A549 (cell line): Measurements from ENCODE around the gene RAB18. TPM values are rescaled to one million over a fixed set of nuclear protein-coding genes. Genes with fewer than 3 reads are reported as not detected.

Experiments
- ATAC-seq, 2 experiments: fragments of 200-7000 bp in 1 of 2; fragments of >200 bp in 1 of 2; cut with Nextera tagmentation in 1 of 2; cut with Tn5 transposase in 1 of 2; 3 replicates each; pipeline versions ENCODE4 v1.8.0 to v1.9.1; 2018 to 2020; ENCODE audit warnings: mild to moderate bottlenecking in 1 of 2, moderate library complexity in 1 of 2
- CTCF ChIA-PET: fragments of 300-600 bp; sonication (Branson Sonifier 250); formaldehyde crosslinking; extraction: SDS; loops from one replicate; lab custom pipeline; 2021; ENCODE audit warnings: antibody characterized with exemption, inconsistent platforms; lab: Yijun Ruan, JAX
- POLR2A ChIA-PET: fragments of 350-600 bp; formaldehyde crosslinking; extraction: SDS; loops from one replicate; lab custom pipeline; 2021; ENCODE audit warnings: antibody characterized with exemption, inconsistent platforms; lab: Yijun Ruan, JAX
- DNase-seq, 2 experiments: peaks; one replicate each; pipeline versions ENCODE4 v3.0.0 to v3.0.0-alpha.2; 2011 to 2016; ENCODE audit warnings: low read depth in 1 of 2, low spot score in 1 of 2
- FAIRE-seq: peaks from 2 replicates; lab custom pipeline; 2011; peaks lifted over from hg19 to GRCh38; lab: Jason Lieb, UNC
- H3K27ac ChIP-seq, 2 experiments: fragments of >200 bp; sonication (Bioruptor Twin); formaldehyde crosslinking; 3 replicates each; pipeline ENCODE4 v1.5.1; 2016 to 2017
- H3K4me1 ChIP-seq: fragments of >200 bp; sonication (Bioruptor Twin); formaldehyde crosslinking; 3 replicates; pipeline ENCODE4 v1.6.1; 2016
- H3K4me2 ChIP-seq: fragments of >200 bp; sonication (Bioruptor Twin); formaldehyde crosslinking; 3 replicates; pipeline ENCODE4 v1.6.1; 2016
- H3K4me3 ChIP-seq: fragments of >200 bp; sonication (Bioruptor Twin); formaldehyde crosslinking; 3 replicates; pipeline ENCODE4 v1.5.1; 2016
- H3K9me3 ChIP-seq: fragments of >200 bp; sonication (Bioruptor Twin); formaldehyde crosslinking; 3 replicates; pipeline ENCODE4 v1.6.1; 2016
- CBX2 ChIP-seq: fragments of 200-600 bp; sonication (generic); IDR thresholded peaks from 2 replicates; pipeline ENCODE4 v1.6.1; 2016; ENCODE audit warnings: low read depth, mild to moderate bottlenecking, borderline replicate concordance
- CBX8 ChIP-seq: fragments of 200-600 bp; sonication (generic); IDR thresholded peaks from 2 replicates; pipeline ENCODE4 v1.6.1; 2016
- CEBPB ChIP-seq, 2 experiments: fragments of >200 bp in 1 of 2; sonication (Bioruptor Twin) in 1 of 2; formaldehyde crosslinking in 1 of 2; IDR thresholded peaks; 2 replicates each; pipeline ENCODE4 v1.6.1; 2012 to 2016
- CHD4 ChIP-seq: fragments of 200-600 bp; sonication (generic); IDR thresholded peaks from 2 replicates; pipeline ENCODE4 v1.6.1; 2016; ENCODE audit warnings: antibody characterized with exemption, mild to moderate bottlenecking, borderline replicate concordance
- EHMT2 ChIP-seq: fragments of 200-600 bp; sonication (generic); IDR thresholded peaks from 2 replicates; pipeline ENCODE4 v1.6.1; 2016; ENCODE audit warnings: antibody characterized with exemption, low read depth, mild to moderate bottlenecking, moderate library complexity
- ESRRA ChIP-seq: fragments of 150-350 bp; IDR thresholded peaks from 2 replicates; pipeline ENCODE4 v1.6.1; 2014; ENCODE audit warnings: mild to moderate bottlenecking, low read length, borderline replicate concordance
- FOSB ChIP-seq: fragments of 250-450 bp; sonication (Bioruptor Pico); IDR thresholded peaks from 2 replicates; pipeline ENCODE4 v1.5.0; 2020; ENCODE audit warnings: mild to moderate bottlenecking, moderate library complexity
- FOXS1 ChIP-seq: fragments of 250-450 bp; sonication (Bioruptor Pico); IDR thresholded peaks from 2 replicates; pipeline ENCODE4 v1.5.0; 2020; ENCODE audit warnings: mild to moderate bottlenecking, moderate library complexity
- GATA3 ChIP-seq: IDR thresholded peaks from 2 replicates; pipeline ENCODE4 v1.6.1; 2012; ENCODE audit warnings: borderline replicate concordance
- JUN ChIP-seq, 2 experiments: fragments of >200 bp; sonication (Bioruptor Twin); formaldehyde crosslinking; IDR thresholded peaks; 2 replicates in 1 of 2; 3 replicates in 1 of 2; pipeline ENCODE4 v1.6.1; 2016 to 2017
- KDM1A ChIP-seq: fragments of 200-600 bp; sonication (generic); IDR thresholded peaks from 2 replicates; pipeline ENCODE4 v1.6.1; 2016; ENCODE audit warnings: low read depth, mild to moderate bottlenecking
- MAFK ChIP-seq: fragments of 450-650 bp; IDR thresholded peaks from 2 replicates; pipeline ENCODE4 v1.6.1; 2014; ENCODE audit not compliant: partially characterized antibody
- MAZ ChIP-seq: fragments of 150-350 bp; IDR thresholded peaks from 2 replicates; pipeline ENCODE4 v1.6.1; 2014; ENCODE audit warnings: antibody characterized with exemption, low read depth, low read length, borderline replicate concordance
- MYC ChIP-seq: IDR thresholded peaks from 2 replicates; pipeline ENCODE4 v1.6.1; 2012; ENCODE audit warnings: mild to moderate bottlenecking, inconsistent platforms, low read length, improper control_type of control experiment, borderline replicate concordance
- PHF8 ChIP-seq: fragments of 200-600 bp; sonication (generic); IDR thresholded peaks from 2 replicates; pipeline ENCODE4 v1.6.1; 2016; ENCODE audit warnings: low read depth, mild to moderate bottlenecking, antibody characterized with exemption, moderate library complexity, borderline replicate concordance
- POLR2A ChIP-seq: IDR thresholded peaks from 2 replicates; pipeline ENCODE4 v1.6.1; 2012; ENCODE audit warnings: mild to moderate bottlenecking, low read length
- RAD21 ChIP-seq, 2 experiments: fragments of >200 bp in 1 of 2; sonication (Bioruptor Twin) in 1 of 2; formaldehyde crosslinking in 1 of 2; IDR thresholded peaks in 1 of 2; conservative IDR thresholded peaks in 1 of 2; 2 replicates in 1 of 2; 3 replicates in 1 of 2; pipeline ENCODE4 v1.6.1; 2012 to 2018; ENCODE audit warnings: inconsistent platforms in 1 of 2
- RFX5 ChIP-seq: fragments of 450-650 bp; IDR thresholded peaks from 2 replicates; pipeline ENCODE4 v1.7.1; 2014; ENCODE audit warnings: antibody characterized with exemption, mild to moderate bottlenecking, moderate library complexity
- SMC3 ChIP-seq: fragments of >200 bp; sonication (Bioruptor Twin); formaldehyde crosslinking; IDR thresholded peaks from 3 replicates; pipeline ENCODE4 v1.6.1; 2018; ENCODE audit warnings: inconsistent platforms
- SREBF2 ChIP-seq: fragments of 450-650 bp; IDR thresholded peaks from 2 replicates; pipeline ENCODE4 v1.6.1; 2014; ENCODE audit warnings: mild to moderate bottlenecking, moderate library complexity
- TFCP2L1 ChIP-seq: fragments of 250-450 bp; sonication (Bioruptor Pico); IDR thresholded peaks from 2 replicates; pipeline ENCODE4 v1.5.0; 2021; ENCODE audit warnings: mild to moderate bottlenecking
- TP53 ChIP-seq: fragments of 250-450 bp; sonication (Bioruptor Pico); IDR thresholded peaks from 2 replicates; pipeline ENCODE4 v1.5.0; 2021; ENCODE audit warnings: mild to moderate bottlenecking, moderate library complexity
- ZFP36 ChIP-seq: fragments of 450-650 bp; IDR thresholded peaks from 2 replicates; pipeline ENCODE4 v1.6.1; 2014; ENCODE audit warnings: borderline replicate concordance; ENCODE audit not compliant: partially characterized antibody
- ZNF302 ChIP-seq: fragments of 250-450 bp; sonication (Bioruptor Pico); IDR thresholded peaks from 2 replicates; pipeline ENCODE4 v1.9.0; 2021; ENCODE audit warnings: inconsistent platforms, mild to moderate bottlenecking, moderate library complexity
- ZSCAN20 ChIP-seq: fragments of 250-450 bp; sonication (Bioruptor Pico); IDR thresholded peaks from 2 replicates; pipeline ENCODE4 v1.8.0; 2022; ENCODE audit warnings: mild to moderate bottlenecking, moderate library complexity
- WGBS: methylation state at CpG from one replicate; pipeline ENCODE4 v1.1.6; 2017; ENCODE audit errors: missing lambda C conversion rate; 5-methylcytosine and 5-hydroxymethylcytosine counted together
- polyA plus RNA-seq, 4 experiments: library from polyadenylated mRNA; depleted of rRNA in 3 of 4; stranded (reverse); fragments of >200 nt; fragmentation: RNase III in 1 of 4; extraction: RNeasy Plus Mini Kit Qiagen cat#74134 plus additional on column Dnase treatment in 1 of 4; gene quantifications; 2 replicates in 3 of 4; 3 replicates in 1 of 4; pipeline ENCODE4 v1.2.3, GENCODE V29; 2011 to 2017
- TF ChIP-seq, protein P1 (sequence below): fragments of 450-650 bp; IDR thresholded peaks from 2 replicates; pipeline ENCODE4 v1.6.1; 2014; ENCODE audit warnings: antibody characterized with exemption
- TF ChIP-seq, protein P2 (sequence below): fragments of 250-450 bp; sonication (Bioruptor Pico); IDR thresholded peaks from 2 replicates; pipeline ENCODE4 v1.5.0; 2020; ENCODE audit warnings: low read depth, mild to moderate bottlenecking, moderate library complexity
- TF ChIP-seq, protein P3 (sequence below): fragments of >200 bp; sonication (Bioruptor Twin); formaldehyde crosslinking; IDR thresholded peaks from 3 replicates; pipeline ENCODE4 v1.6.1; 2016
- TF ChIP-seq, protein P4 (sequence below): IDR thresholded peaks from 2 replicates; pipeline ENCODE4 v1.6.1; 2012; ENCODE audit warnings: low read depth, borderline replicate concordance
- TF ChIP-seq, protein P5 (sequence below): IDR thresholded peaks from 2 replicates; pipeline ENCODE4 v1.6.1; 2012

Gene RAB18
- polyA plus RNA-seq, 2 of the 4 experiments (the other 2 are of a cell fraction) = 81.4 to 131 TPM

DNA sequence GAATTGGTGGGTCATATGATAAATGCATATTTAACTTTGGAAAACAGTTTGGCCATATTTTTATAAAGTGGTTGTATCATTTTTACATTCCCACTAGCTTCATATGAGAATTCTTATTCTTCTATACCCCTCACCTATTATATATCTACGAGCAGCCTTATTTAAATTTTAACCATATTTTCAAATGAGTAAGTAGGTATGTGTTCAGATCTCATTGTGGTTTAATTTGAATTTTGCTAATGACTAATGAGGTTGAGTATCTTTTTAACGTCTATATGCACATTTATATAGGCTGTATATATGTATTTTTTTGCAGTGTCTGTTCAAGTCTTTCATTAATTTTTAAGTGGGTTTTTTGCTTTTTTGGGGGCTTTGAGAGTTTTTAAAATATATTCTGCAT is 14.2 kb downstream of the RAB18 start:
- FAIRE-seq (peak; percentile 46), DNase-seq (no peak), ATAC-seq (no peak)
- no peaks in the 10 kb centered on the region for H3K4me1 ChIP-seq
- WGBS = 90% methylated on average over 2 of the region's 2 CpGs
- no peak overlapping the region for H3K4me2 ChIP-seq
- no peaks in the 10 kb centered on the region for H3K9me3 ChIP-seq
- no peak for TF ChIP-seq JUN (IDR thresholded peaks at IDR 0.05)
- no peak for TF ChIP-seq ESRRA
- TF ChIP-seq RFX5 = no peak
- no peak for TF ChIP-seq SREBF2
- no peak for TF ChIP-seq CBX2
- TF ChIP-seq, protein P1, sequence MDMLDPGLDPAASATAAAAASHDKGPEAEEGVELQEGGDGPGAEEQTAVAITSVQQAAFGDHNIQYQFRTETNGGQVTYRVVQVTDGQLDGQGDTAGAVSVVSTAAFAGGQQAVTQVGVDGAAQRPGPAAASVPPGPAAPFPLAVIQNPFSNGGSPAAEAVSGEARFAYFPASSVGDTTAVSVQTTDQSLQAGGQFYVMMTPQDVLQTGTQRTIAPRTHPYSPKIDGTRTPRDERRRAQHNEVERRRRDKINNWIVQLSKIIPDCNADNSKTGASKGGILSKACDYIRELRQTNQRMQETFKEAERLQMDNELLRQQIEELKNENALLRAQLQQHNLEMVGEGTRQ = no peak
- no peak for TF ChIP-seq RAD21 (conservative IDR thresholded peaks at IDR 0.05 in 1 of 2, IDR thresholded peaks at IDR 0.05 in 1 of 2)
- TF ChIP-seq, protein P2, sequence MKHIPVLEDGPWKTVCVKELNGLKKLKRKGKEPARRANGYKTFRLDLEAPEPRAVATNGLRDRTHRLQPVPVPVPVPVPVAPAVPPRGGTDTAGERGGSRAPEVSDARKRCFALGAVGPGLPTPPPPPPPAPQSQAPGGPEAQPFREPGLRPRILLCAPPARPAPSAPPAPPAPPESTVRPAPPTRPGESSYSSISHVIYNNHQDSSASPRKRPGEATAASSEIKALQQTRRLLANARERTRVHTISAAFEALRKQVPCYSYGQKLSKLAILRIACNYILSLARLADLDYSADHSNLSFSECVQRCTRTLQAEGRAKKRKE = no peak
- TF ChIP-seq FOXS1 (CRISPR knock-in tag) = no peak
- TF ChIP-seq CBX8 = no peak
- TF ChIP-seq, protein P3, sequence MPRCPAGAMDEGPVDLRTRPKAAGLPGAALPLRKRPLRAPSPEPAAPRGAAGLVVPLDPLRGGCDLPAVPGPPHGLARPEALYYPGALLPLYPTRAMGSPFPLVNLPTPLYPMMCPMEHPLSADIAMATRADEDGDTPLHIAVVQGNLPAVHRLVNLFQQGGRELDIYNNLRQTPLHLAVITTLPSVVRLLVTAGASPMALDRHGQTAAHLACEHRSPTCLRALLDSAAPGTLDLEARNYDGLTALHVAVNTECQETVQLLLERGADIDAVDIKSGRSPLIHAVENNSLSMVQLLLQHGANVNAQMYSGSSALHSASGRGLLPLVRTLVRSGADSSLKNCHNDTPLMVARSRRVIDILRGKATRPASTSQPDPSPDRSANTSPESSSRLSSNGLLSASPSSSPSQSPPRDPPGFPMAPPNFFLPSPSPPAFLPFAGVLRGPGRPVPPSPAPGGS = no peak
- TF ChIP-seq PHF8 = no peak
- no peak for TF ChIP-seq MYC
- no peak for TF ChIP-seq TFCP2L1
- TF ChIP-seq CHD4 = no peak
- no peak for TF ChIP-seq EHMT2
- TF ChIP-seq ZFP36 = no peak
- no peak for TF ChIP-seq FOSB (CRISPR knock-in tag)
- TF ChIP-seq POLR2A = no peak
- TF ChIP-seq, protein P4, sequence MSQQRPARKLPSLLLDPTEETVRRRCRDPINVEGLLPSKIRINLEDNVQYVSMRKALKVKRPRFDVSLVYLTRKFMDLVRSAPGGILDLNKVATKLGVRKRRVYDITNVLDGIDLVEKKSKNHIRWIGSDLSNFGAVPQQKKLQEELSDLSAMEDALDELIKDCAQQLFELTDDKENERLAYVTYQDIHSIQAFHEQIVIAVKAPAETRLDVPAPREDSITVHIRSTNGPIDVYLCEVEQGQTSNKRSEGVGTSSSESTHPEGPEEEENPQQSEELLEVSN = no peak
- no peak overlapping the region for H3K4me3 ChIP-seq
- ChIA-PET CTCF (no interaction called here), POLR2A (interaction anchor here (1.0 kb wide), 1 partner anchor 14 kb away, joined by 3 read pairs; the partner anchor contains the start of gene RAB18)
- H3K27ac ChIP-seq = no peak overlapping the region

DNA sequence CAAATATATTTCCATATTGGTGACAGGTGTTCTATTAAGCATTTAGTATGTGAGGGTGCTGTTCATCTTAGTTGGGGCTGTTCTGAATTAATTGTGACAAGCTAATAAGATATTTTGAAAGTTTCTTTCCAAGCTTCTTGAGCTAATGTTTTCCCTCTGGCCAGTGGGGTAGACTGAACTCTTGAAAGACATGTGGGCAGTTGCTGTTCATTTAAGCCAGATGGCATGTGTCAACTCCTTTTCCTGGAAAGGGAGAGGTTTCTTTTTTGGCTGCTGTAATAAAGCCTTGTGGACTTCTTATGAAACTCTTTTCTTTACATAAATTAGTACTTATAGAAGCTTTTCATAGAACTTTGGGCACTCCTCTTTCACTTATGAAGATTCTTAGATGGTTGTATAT is 21.7 kb downstream of the RAB18 start:
- Histone ChIP-seq H3K27ac (no peak overlapping the region), H3K9me3 (no peaks in the 10 kb centered on the region), H3K4me2 (no peak overlapping the region), H3K4me1 (peaks cover 29% of the 10 kb centered on the region), H3K4me3 (no peak overlapping the region)
- TF ChIP-seq KDM1A = no peak
- no peak for TF ChIP-seq POLR2A
- no peak for TF ChIP-seq MAZ
- TF ChIP-seq GATA3 = no peak
- TF ChIP-seq SMC3 = no peak
- TF ChIP-seq TP53 (CRISPR knock-in tag) = no peak
- TF ChIP-seq CEBPB (IDR thresholded peaks at IDR 0.05) = no peak
- TF ChIP-seq, protein P5, sequence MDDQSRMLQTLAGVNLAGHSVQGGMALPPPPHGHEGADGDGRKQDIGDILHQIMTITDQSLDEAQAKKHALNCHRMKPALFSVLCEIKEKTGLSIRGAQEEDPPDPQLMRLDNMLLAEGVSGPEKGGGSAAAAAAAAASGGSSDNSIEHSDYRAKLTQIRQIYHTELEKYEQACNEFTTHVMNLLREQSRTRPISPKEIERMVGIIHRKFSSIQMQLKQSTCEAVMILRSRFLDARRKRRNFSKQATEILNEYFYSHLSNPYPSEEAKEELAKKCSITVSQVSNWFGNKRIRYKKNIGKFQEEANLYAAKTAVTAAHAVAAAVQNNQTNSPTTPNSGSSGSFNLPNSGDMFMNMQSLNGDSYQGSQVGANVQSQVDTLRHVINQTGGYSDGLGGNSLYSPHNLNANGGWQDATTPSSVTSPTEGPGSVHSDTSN = no peak
- no peak for TF ChIP-seq RAD21 (conservative IDR thresholded peaks at IDR 0.05 in 1 of 2, IDR thresholded peaks at IDR 0.05 in 1 of 2)
- TF ChIP-seq ZFP36 = no peak
- TF ChIP-seq ZSCAN20 (CRISPR knock-in tag) = no peak
- TF ChIP-seq CBX2 = no peak
- TF ChIP-seq MAFK = no peak
- TF ChIP-seq ZNF302 (CRISPR knock-in tag) = no peak
- no peak for FAIRE-seq
- ATAC-seq = no peak
- DNase-seq = peak in 1 of 2 experiments; percentile 14
- ChIA-PET CTCF (interaction anchor here (0.6 to 1.0 kb wide), 3 partner anchors 12 to 21 kb away, joined by 3 to 4 read pairs (median 3); partner anchors contain the start of gene RAB18), POLR2A (no interaction called here)
